GM10266 (cell line): ENCODE measurements around the gene POGLUT2.
A peak's percentile ranks its signal among the peaks of the same experiment; 100 is the strongest.

Source experiments
- DNase-seq: peaks from one replicate; pipeline ENCODE4 v3.0.0; 2012; ENCODE audit errors: extremely low spot score
- TF ChIP-seq, protein P1 (sequence below): IDR thresholded peaks from 2 replicates; pipeline ENCODE4 v1.5.1; 2012; ENCODE audit warnings: mild to moderate bottlenecking, low read depth; ENCODE audit not compliant: control insufficient read depth, insufficient read depth; ENCODE audit errors: missing control alignments

The POGLUT2 gene

DNA sequence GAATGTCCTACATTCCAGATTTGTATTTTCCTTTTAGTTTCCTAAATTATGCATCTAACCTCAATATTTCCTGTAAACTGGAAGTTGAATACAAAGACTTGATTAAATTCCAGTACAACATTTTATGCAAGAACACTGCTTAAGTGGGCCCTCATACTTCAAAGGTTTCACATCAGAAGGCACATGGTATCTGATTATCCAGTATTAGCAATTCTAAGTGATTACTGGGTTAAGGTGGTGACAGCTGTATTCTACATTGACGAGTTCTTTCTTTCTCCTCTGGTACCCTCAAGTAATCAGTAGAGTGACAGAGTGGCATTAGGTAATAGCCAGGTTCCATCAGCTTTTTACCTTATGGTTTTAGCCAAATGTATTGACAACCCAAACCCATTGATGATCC is 18.5 kb upstream of the POGLUT2 start:
- TF ChIP-seq, protein P1, sequence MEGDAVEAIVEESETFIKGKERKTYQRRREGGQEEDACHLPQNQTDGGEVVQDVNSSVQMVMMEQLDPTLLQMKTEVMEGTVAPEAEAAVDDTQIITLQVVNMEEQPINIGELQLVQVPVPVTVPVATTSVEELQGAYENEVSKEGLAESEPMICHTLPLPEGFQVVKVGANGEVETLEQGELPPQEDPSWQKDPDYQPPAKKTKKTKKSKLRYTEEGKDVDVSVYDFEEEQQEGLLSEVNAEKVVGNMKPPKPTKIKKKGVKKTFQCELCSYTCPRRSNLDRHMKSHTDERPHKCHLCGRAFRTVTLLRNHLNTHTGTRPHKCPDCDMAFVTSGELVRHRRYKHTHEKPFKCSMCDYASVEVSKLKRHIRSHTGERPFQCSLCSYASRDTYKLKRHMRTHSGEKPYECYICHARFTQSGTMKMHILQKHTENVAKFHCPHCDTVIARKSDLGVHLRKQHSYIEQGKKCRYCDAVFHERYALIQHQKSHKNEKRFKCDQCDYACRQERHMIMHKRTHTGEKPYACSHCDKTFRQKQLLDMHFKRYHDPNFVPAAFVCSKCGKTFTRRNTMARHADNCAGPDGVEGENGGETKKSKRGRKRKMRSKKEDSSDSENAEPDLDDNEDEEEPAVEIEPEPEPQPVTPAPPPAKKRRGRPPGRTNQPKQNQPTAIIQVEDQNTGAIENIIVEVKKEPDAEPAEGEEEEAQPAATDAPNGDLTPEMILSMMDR, result no peak
- DNase-seq, result no peak

DNA sequence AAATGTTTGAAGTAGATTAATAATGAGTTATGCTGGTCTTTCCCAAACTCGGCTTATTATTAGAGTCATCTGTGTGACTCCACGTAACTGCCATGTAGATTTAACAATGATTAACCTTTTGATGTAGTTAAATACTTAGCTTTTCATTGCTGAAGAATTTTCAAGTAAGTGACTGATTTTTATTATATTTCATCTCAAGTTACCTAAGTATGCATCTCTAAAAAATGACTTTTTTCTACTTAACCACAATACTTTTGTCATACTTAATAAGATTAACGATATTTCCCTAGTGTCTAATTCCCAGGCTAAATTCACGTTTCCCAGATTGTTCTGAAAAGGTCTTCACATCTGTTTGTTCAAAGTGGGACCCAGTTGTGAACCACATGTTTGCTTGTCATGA is 17.9 kb upstream of the POGLUT2 start:
- no peak for DNase-seq
- TF ChIP-seq, protein P1, result no peak

DNA sequence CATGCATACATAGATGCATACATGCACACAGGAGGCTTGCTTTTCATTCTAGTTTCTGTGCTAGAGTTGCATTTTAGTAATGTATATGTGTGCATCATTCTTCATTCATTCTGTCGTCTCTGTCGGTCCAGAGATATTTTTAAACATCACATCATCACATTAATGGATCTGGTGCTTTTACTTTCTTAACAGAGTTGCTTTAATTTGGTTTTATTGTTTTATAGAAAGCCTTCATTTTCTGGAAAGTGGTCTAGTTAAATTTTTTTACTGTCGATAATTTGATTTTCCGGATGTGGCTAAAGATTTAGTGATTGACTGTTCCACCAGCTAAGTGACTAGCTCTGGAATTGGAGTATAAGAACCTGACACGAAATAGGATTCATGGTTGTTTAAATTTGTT is 17.0 kb upstream of the POGLUT2 start:
- no peak for DNase-seq
- TF ChIP-seq, protein P1, result no peak

DNA sequence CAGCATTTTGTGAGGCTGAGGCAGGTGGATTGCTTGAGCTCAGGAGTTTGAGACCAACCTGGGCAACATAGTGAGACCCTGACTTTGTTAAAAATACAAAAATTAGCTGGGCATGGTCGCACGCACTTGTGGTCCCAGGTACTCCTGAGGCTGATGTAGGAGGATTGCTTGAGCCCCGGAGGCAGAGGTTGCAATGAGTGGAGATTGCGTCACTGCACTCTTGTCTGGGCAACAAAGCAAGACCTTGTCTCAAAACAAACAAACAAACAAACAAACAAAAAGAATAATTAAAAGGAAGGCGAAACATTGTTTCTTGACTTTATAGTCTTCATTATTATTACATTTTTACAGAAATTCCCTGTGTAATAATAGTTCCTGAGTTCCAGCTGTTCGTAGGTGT is 16.0 kb upstream of the POGLUT2 start:
- DNase-seq, result no peak
- TF ChIP-seq, protein P1, result no peak

DNA sequence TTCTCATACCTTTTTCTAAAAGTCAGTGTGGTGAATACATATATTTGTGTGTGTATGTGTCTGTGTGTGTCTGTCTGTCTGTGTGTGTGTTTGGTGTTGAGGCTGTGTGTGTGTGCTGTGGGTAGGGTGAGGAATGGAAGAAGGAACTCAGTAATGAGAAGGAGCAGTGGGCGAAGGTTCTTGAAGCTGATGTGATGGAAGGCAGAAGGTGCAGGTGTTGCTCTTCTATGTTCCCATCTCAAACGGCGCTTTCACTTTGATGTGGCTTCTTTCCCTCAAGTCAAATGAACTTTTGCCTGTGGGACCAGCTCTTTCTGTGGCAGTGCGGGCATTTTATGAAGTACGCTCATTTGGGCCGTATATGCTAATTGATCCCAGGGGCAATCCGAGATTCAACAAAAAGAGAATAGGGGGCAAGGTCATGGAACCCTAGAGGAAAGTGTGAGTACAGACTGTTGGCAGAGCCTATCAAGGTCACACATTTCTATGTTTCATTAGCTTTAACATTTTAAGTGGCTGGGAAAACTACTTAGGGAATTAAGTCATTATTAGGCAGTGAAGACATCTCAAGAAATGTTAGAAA is 15.3 kb upstream of the POGLUT2 start:
- no peak for DNase-seq
- TF ChIP-seq, protein P1, result no peak

DNA sequence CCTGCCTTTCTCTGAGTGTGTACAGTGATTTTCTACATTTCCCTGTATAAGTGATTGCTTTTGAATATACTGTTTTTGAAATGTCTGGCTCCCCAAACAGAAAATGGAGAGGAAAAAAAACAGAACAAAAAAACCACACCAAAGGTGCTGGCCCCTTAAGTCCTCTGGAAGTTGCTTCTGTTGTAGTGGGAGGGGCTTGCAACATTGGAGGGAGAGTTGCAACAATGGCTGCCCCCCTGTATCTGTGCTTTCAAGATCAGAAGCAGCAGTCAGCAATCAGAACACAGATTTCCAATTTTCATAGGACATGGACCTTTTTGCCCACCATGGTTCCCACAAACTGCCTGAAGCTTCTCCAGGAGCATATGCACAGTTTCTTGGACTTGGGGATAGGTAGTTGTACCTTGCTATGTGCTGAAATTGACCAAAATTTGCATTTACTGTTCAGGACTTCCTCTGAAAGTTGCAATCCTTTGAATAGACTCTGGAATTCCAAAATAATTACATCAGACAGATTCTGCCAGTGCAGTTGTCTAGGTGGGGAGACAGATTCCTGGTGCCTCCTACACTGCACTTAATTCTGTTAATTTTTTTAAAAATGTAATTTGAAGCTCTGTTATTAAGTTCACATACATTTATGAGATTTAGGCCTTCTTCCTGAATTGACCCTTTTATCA is 14.0 kb upstream of the POGLUT2 start:
- TF ChIP-seq, protein P1, result no peak
- DNase-seq, result peak; percentile 15

DNA sequence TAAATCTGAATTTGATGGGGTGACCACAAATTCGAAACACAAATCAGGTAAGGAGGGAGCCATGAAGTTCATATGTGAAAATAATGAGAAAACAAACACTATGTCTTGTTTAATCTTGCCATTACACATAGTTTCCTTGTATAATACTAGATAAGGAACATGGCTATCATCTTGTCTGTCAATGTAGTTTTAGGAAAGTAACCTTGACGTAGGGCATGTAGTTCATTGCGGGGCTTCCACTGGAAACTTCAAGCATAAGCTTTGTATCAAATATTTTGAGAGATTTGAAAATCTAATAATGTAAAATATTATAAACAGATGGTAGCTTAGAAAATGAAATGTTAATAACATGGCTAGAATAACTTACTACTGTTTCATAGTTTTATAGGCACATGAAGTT is 8.9 kb upstream of the POGLUT2 start:
- DNase-seq, result no peak
- TF ChIP-seq, protein P1, result no peak
